T-helper 2 cell treated with Interferon-gamma antibody and Interleukin-4, amounts not matched to agents 100 ng/mL and 5 ng/mL, for 36 hours (primary cell): ENCODE results near the gene SSTR5. TPM values are rescaled to one million over a fixed set of nuclear protein-coding genes. Genes with fewer than 3 reads are reported as not detected.
"Not testable (repeated sequence)": the region's sequence is repeated elsewhere in the genome, so short reads cannot be mapped to it uniquely, and the experiment has no call there.

Experiments
- intact Hi-C: fragments of 100-400 bp; cut with micrococcal nuclease; formaldehyde crosslinking; loops from one replicate; pipeline ENCODE4 v1.15.1; 2023
- total RNA-seq: library from RNA; stranded (reverse); gene quantifications from 2 replicates; pipeline ENCODE4 v1.2.3, GENCODE V29; 2022

The SSTR5 gene
- total RNA-seq, 1 donor from 2014 or later, result not detected

GRCh38 chr16:1089822-1090619 lies 17.5 kb downstream of the SSTR5 start:
- intact Hi-C loops, result no loop called here

- intact Hi-C loops, result no loop called here
Observed at GRCh38 chr16:1090620-1091587, 18.4 kb downstream of the SSTR5 start.

- intact Hi-C loops, result no loop called here
Observed at GRCh38 chr16:1091992-1092552, 19.5 kb downstream of the SSTR5 start.

GRCh38 chr16:1092685-1093283 lies 20.2 kb downstream of the SSTR5 start:
- intact Hi-C loops, result not testable (repeated sequence)

- intact Hi-C loops, result no loop called here
Observed at GRCh38 chr16:1093284-1094123, 21.0 kb downstream of the SSTR5 start.

- intact Hi-C loops, result no loop called here
Observed at GRCh38 chr16:1094124-1094479, 21.6 kb downstream of the SSTR5 start.

- intact Hi-C loops, result no loop called here
Observed at GRCh38 chr16:1094601-1095449, 22.3 kb downstream of the SSTR5 start.

GRCh38 chr16:1095450-1096168 lies 23.1 kb downstream of the SSTR5 start:
- intact Hi-C loops, result no loop called here

GRCh38 chr16:1096169-1097082 lies 23.9 kb downstream of the SSTR5 start, which contains the start of gene C1QTNF8:
Gene C1QTNF8 (minus strand): TSS chr16:1096244. CDS start chr16:1094922, 1,322 bp downstream.
- intact Hi-C loops, result no loop called here

GRCh38 chr16:1097156-1097555 lies 24.6 kb downstream of the SSTR5 start:
- intact Hi-C loops, result no loop called here

- intact Hi-C loops, result no loop called here
Observed at GRCh38 chr16:1097800-1098199, 25.3 kb downstream of the SSTR5 start.

GRCh38 chr16:1098266-1098991 lies 25.9 kb downstream of the SSTR5 start:
- intact Hi-C loops, result no loop called here

GRCh38 chr16:1099189-1100083 lies 26.9 kb downstream of the SSTR5 start:
- intact Hi-C loops, result no loop called here

- intact Hi-C loops, result no loop called here
Observed at GRCh38 chr16:1100084-1100800, 27.7 kb downstream of the SSTR5 start.

- intact Hi-C loops, result no loop called here
Observed at GRCh38 chr16:1101133-1101532, 28.6 kb downstream of the SSTR5 start.
